ENCODE data around the gene PCBP4. TPM values are rescaled to one million over a fixed set of nuclear protein-coding genes. Genes with fewer than 3 reads are reported as not detected.

PCBP4 gene
- total RNA-seq, 1 experiment from 2014 or later = 17.9 TPM

- Histone ChIP-seq H3K4me1 (replicated peaks; ENCODE audit: insufficient read depth) (peaks cover 25% of the 10 kb centered on the region), H3K79me2 (ENCODE audit: low read depth) (peaks cover 9% of the 10 kb centered on the region; the same call in 1 of the 2 replicates), H3K9me2 (ENCODE audit: insufficient read depth) (no peaks in the 10 kb centered on the region), H3F3A (ENCODE audit: insufficient read depth, low read depth) (peaks cover 30% of the 10 kb centered on the region), H3K4me3 (no peak overlapping the region), H3K9me3 (ENCODE audit: insufficient read depth, low read depth) (no peaks in the 10 kb centered on the region), H2AFZ (no peak overlapping the region), H4K20me1 (ENCODE audit: insufficient read depth) (no peaks in the 10 kb centered on the region), H3K4me2 (no peak overlapping the region), H3K27me3 (ENCODE audit: insufficient read depth, low read depth) (no peaks in the 10 kb centered on the region), H3K27ac (no peak overlapping the region), H3K36me3 (ENCODE audit: low read depth) (no peaks in the 10 kb centered on the region)
- intact Hi-C loops (cut with micrococcal nuclease; ENCODE audit: unreplicated experiment) = no loop called here
- ChIA-PET POLR2A (ENCODE audit: unreplicated experiment) (no interaction called here), CTCF (no interaction called here)
- TF ChIP-seq CTCF (conservative IDR thresholded peaks at IDR 0.05) (no peak), EZH2 (IDR thresholded peaks at IDR 0.05; ENCODE audit: low read depth) (no peak)
- no TSS peak for BruUV-seq (replicated peaks)
- no peak for DNase-seq
Observed at GRCh38 chr3:51978143-51978502, 10.9 kb upstream of the PCBP4 start.

GRCh38 chr3:51977446-51978142 is 10.3 kb upstream of the PCBP4 start:
- Histone ChIP-seq H3K9me2 (ENCODE audit: insufficient read depth) (no peaks in the 10 kb centered on the region), H3K4me1 (replicated peaks; ENCODE audit: insufficient read depth) (peaks cover 24% of the 10 kb centered on the region), H3K4me3 (no peak overlapping the region), H3K36me3 (ENCODE audit: low read depth) (no peaks in the 10 kb centered on the region), H3F3A (ENCODE audit: insufficient read depth, low read depth) (peaks cover 24% of the 10 kb centered on the region), H3K27me3 (ENCODE audit: insufficient read depth, low read depth) (no peaks in the 10 kb centered on the region), H3K79me2 (ENCODE audit: low read depth) (peaks cover 13% of the 10 kb centered on the region; the same call in 1 of the 2 replicates), H3K9me3 (ENCODE audit: insufficient read depth, low read depth) (no peaks in the 10 kb centered on the region), H4K20me1 (ENCODE audit: insufficient read depth) (no peaks in the 10 kb centered on the region), H3K27ac (no peak overlapping the region), H2AFZ (no peak overlapping the region), H3K4me2 (no peak overlapping the region)
- POLR2A ChIA-PET (ENCODE audit: unreplicated experiment) = no interaction called here
- TF ChIP-seq EZH2 (IDR thresholded peaks at IDR 0.05; ENCODE audit: low read depth) = no peak
- TF ChIP-seq CTCF (conservative IDR thresholded peaks at IDR 0.05) = no peak
- CTCF ChIA-PET = no interaction called here
- intact Hi-C loops (cut with micrococcal nuclease; ENCODE audit: unreplicated experiment) = no loop called here
- DNase-seq = peak in 1 of 2 experiments; percentile 22
- no TSS peak for BruUV-seq (replicated peaks)

GRCh38 chr3:51975852-51976549 is 8.7 kb upstream of the PCBP4 start:
- Histone ChIP-seq H3K79me2 (ENCODE audit: low read depth) (peaks cover 17% of the 10 kb centered on the region; the same call in 1 of the 2 replicates), H3K36me3 (ENCODE audit: low read depth) (no peaks in the 10 kb centered on the region), H3K4me2 (peak overlapping the region; percentile 78; the same call in 1 of the 2 replicates), H3K9me2 (ENCODE audit: insufficient read depth) (no peaks in the 10 kb centered on the region), H4K20me1 (ENCODE audit: insufficient read depth) (no peaks in the 10 kb centered on the region), H3K27ac (no peak overlapping the region), H2AFZ (no peak overlapping the region), H3K9me3 (ENCODE audit: insufficient read depth, low read depth) (no peaks in the 10 kb centered on the region), H3K4me1 (replicated peaks; ENCODE audit: insufficient read depth) (peaks cover 8% of the 10 kb centered on the region; the same call in 1 of the 2 replicates), H3K4me3 (no peak overlapping the region; the same call in 1 of the 2 replicates), H3F3A (ENCODE audit: insufficient read depth, low read depth) (peaks cover 22% of the 10 kb centered on the region; the same call in 1 of the 2 replicates), H3K27me3 (ENCODE audit: insufficient read depth, low read depth) (no peaks in the 10 kb centered on the region)
- CTCF ChIA-PET = no interaction called here
- TF ChIP-seq EZH2 (IDR thresholded peaks at IDR 0.05; ENCODE audit: low read depth) (no peak), CTCF (conservative IDR thresholded peaks at IDR 0.05) (no peak)
- POLR2A ChIA-PET (ENCODE audit: unreplicated experiment) = no interaction called here
- TSS peak; percentile 34 for BruUV-seq (replicated peaks)
- DNase-seq = no peak
- intact Hi-C loops (cut with micrococcal nuclease; ENCODE audit: unreplicated experiment) = no loop called here

All from PC-9 (cell line).